ENCODE data around the gene USP6NL. TPM values are rescaled to one million over a fixed set of nuclear protein-coding genes. Genes with fewer than 3 reads are reported as not detected.

Gene USP6NL
- total RNA-seq, 1 donor from 2014 or later = 17.9 TPM

DNA sequence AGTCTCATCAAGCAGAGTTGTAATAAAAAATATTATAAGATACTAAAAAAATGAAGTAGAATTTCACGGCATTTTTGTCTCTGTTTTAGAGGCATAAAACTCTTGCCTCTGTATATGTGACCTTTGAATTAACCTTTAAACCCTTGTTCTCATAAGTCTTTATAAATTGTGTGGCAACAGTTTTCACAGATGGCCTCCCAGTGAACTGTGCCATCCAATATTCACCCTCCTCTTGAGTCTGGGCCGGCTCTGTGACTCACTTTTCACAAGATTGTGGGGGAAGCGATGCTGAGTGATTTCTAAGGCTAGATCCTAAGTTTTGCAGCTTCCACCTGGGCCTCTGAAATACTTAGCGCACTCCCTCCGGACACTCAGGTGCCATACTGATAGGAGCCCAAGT, 4.6 kb upstream of the USP6NL start:
- DNase-seq = no peak

DNA sequence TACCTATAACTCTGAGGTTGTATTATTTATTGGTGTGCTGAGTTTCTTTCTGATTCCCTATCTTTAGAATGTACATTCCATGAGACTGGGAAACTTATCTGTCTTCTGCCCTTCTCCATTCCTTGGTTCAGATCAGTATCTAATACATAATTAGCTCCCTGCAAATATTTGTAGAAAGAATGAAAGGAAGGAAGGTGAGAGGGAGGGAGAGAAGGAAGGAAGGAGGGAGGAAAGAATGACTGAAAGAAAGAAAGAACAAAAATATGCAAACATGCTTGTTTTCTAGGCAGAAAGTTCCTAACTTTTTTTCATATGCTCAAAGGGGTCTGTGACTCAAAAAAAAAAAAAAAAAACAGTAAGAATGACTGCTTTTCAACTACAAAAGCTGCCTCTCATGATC, 3.9 kb upstream of the USP6NL start:
- DNase-seq = no peak

DNA sequence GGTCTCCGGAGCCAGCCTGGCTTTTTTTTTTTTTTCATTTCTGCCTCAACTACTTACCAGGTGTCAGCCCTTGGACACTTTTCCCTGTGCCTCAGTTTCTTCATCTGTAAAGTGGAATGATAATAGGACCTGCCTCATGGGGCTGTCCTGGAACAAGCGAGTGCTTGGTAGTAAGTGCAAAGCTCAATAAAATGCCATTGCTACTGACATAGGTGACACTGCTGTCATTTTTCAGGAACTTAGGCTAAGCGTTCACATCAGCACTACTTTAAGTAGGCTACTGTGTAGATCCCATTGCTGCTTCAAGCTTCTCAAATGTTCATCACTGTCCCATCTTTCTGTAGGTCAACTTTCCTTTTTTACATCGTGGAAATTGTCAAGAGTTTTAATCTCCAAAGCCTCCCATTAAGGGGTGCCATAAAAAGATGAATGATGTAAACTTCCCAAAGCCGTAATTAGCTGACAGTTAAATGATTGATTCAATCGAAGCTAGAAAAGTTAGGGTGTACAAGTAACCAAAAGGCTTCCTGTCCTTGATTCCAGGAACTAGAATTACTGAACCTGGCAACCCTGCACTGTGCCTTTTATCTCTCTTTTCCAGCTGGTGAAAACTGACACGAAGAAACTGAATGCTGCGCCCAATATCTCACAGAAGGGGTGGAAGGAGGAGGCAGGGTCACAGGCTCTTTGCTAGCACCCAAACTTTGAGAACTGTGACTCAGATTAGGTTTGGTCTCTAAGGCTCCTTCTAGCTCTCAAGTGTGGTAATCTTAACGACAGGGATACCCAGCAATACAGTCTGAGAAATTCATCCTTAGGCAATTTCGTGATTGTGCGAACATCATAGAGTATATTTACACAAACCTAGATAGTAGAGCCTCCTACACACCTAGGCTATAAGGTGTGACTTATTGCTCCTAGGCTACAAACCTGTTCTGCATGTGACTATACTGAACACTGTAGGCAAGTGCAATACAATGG, 861 bp upstream of the USP6NL start:
- peak; percentile 30 for DNase-seq

DNA sequence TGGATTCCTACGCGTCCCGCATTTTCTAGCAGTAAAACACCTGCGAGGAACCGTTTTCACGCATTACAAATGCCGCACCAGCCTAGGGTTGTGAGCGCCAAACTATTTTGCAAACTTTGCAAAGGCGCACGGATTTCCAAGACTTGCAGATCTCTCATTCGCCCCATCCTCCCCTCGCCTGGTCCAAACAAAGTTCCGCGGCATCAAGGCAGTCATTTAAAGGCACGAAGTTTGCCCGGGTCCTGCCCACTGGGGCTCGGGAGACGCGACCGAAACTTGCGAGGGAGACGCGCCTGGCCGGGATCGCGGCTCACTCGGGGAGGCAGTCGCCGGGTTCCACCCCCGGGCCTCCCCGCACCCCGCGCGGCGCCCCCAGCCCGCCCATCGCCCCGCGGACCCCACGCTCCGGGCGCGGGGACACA, 613 bp downstream of the USP6NL start:
- peak; percentile 53 for DNase-seq

DNA sequence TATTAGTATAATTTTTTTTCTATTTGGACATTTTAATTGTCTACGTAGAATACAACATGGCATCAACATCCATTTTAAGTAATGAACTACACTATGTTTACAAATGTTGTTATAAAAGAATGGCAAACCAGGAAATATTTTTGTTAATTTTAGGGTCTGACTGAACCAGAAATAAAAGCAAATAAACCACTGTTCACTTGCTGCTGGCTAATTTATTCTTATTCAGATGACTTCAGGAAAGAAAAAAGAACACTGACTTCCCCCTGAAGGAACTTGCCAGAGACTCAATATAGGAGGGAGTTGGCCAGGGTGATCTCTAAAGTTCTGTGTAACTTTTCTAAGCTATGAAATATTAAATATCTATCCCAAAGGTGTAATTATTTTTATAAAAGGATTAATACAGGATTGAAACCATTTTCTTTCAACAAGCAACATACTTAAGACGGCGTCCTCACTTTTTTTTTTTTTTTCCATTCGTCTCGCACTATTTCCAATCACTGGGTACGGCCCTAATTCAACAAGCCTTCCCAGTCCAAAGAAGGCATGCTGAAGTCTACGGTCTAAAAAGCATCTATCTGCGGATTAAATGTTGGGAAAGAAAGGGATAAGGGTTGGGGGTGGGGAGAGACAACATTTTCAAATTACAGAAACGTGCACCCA, 1.2 kb downstream of the USP6NL start:
- peak; percentile 37 for DNase-seq

DNA sequence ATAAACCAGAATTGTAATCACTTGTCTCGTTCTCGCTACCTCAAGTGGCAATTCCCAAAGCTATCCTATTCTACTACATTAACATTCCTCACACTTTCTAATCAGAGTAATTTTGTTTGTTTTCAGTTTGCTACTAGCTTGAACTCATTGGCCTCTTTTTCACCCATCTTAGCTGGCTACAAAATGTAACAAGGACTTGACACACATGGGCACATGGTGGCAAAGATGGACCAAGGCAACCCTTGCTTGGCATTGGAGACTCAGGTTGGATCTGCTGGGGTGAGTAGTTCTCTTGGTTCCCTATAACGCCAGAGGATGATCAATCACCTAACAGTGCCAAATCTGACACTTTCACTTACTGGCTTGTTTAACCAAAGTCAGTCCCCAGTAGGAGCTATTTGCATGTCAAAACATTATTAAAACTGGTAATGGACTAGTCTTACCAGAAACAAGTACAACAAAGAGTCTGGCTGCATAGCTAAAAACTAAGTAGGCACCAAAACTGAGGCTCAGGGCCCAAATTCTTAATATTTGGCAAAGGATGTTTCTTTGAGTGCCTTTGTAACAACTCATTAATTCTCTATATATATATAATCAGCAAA, 1.9 kb downstream of the USP6NL start:
- peak; percentile 10 for DNase-seq

DNA sequence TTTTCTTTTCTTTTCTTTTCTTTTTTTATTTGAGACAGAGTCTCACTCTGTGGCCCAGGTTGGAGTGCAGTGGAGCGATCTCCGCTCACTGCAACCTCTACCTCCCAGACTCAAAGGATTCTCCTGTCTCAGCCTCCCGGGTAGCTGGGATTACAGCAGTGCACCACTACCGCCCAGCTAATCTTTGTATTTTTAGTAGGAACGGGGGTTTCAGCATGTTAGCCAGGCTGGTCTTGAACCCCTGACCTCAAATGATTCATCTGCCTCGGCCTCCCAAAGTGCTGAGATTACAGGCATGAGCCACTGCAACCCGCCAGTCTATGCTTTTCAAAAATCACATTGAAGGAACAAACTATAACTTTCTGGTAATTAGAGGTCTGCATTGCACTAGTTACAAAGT, 2.4 kb downstream of the USP6NL start:
- DNase-seq = no peak

DNA sequence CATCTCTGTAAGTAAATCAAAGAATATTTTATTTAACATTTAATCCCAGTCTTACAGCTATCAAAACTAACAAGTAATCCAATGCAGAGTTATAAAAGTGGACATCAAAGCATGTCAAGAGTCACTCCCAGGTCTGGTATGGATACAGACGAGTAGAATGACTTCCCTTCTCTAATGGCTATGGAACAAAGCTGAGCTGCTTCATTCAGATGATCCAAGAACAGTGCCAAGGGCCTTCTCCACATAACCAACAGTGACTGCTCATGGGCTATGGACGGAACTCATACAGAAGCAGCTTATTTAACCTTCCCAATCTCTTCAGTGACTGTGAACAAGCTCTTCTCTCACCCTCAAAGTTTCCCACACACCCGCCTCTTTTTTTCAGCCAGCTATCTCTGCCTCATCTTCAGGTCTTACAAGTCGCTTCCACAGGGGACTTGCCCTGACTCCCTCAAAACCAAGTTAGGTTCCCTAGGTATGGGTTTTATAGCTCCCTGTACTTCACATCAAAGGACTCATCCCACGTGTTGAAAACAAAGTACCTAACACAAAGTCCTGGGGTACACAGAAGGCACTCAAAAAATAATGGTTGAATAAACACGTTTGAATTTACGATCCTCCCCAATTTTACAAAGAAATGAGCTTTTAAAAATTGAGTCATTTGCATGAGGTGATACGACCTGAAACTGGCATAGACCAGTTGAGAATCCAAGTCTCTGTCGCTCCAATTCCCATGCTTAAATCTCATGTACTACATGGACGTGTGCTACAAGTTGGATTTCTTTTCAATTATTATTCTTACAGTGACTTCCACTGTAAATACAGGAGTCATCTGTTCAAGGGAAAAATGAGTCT, 3.1 kb downstream of the USP6NL start:
- DNase-seq = no peak

DNA sequence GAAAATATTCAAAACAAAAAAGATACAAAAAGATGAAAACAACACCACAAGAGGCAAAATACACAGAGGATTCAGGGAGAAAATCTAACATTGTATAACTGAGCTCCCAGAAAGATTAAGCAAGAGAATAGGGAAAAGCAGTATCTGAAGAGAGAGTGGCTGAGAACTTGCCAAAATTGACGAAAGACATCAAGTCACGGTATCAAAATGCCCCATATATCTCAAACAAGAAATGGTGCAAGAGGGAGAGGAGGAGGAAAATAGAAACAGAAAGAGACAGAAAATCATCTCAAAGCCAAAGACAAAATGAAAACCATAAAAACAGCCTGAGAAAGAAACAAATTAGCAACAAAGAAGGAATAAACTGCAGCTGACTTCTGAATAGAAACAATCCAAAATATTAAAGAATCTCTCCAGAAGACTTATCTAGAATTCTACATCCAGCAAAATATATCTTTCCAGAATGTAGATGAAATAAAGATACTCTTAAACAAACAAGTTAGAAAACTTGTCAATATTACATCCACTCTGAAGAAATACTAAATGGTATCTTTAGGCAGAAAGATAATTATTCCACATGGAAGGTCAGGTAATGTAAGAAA, 5.5 kb downstream of the USP6NL start:
- DNase-seq = no peak

DNA sequence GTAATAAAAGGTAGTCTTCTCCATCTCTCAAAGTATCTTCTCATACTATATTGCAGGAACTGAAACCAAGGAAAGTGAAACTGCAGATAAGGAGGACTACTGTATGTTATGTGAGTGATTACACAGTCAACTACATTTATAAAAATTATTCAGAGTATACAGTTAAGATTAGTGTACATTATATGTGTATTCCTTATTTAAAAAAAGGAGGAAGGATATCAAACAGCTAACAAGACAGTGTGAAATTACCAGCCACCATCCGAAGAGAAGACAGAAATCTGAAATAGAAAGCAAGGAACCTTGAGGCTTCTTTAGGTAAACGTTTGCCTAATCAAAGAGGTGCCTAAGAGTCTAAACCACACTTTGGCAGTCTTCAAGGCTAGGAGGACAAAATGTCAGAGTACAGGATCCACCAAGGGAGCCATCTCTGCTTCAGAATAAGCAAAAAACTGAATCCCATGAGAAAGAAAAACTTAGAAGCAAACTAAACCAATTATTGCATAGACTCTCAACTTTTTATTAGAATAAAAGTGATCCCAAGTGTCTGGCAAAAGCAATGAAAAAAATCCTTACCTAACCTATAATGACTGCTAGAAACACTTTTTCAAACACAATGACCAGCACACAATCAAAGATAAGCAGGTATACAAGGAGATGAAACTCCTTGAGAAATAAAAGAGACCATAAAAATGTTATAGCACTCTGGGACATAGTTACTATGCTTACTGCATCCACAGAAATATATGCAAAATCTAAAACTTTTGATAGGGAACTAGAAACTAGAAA, 6.4 kb downstream of the USP6NL start:
- no peak for DNase-seq

DNA sequence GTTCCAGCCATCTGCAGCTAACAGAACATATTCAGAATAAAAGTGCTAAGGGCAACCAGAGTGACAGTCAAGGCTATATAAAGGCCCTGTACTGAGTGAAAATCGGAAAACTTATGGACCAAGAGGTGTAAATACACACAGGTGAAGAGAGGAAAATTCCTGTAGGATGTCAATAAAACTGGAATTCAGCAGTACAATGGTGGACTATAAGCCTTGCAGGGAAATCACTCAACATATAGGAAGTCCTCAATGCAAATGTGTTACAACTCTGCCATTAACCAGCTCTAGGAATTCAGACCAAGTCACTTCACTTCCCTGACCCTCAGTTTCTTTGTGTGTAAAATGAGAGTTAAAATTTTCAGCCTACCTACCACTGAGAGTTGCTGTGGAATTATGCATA, 7.7 kb downstream of the USP6NL start:
- no peak for DNase-seq

DNA sequence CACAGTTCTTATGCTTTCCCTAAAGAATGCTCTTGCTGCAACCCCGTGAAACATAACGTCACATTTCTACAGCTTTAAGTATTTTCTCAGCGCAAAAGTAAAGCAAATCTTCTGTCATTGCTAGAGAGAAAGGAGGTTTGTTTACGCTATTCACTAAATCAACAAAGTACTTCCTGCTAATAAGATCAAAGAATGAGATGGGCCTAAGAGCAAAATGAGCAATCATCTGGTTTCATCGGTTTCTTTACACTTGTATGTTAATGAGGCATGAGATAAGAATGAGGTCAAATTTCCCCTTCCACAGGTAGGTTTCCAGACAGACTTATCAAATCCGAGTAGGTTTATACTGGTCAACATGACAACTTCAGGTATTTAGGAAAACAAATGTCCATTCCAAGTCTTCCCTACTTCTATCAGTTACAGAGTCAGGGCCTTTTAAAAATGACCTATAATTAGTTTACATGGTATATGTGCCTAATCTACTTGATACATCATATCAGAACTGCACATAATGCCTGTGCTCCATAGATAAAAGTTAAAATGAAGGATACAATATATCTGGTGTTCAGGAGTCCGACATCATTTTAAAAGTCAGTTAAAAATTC, 8.4 kb downstream of the USP6NL start:
- peak; percentile 35 for DNase-seq

DNA sequence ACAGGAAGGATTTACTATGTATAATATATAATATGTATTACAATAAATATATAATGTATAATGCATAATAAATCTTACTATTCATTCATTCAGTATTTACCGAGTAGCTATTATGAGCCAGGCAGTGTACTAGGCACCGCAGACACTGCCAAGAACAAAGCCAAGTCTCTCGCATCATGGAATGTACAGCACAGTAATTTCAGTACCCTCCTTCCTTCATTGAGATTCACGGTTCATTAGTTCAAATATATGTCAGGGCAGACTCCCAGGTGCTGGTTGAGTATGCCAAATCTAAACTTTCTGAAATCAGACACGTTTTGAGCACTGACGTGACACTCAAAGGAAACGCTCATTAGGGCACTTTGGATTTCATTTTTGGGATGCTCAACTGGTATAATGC, 9.1 kb downstream of the USP6NL start:
- DNase-seq = no peak

DNA sequence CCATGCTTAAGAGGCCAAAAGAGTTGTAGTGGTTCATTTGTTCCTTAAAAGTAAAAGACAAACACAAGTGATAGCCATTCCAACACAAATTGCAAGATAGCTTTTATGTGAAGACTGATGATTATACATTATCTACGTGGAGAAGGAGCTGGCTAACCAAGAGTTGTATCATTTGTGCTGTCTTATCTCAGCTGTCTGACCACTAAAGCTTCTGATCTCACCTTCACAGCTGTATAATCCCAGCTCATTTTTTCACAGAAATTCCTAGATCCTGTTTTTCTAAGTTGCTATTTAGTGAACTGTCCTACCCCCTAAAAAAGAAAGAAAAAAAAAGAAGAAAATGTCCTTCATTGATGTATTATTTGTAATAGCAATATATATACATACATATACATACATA, 9.8 kb downstream of the USP6NL start:
- DNase-seq = no peak

DNA sequence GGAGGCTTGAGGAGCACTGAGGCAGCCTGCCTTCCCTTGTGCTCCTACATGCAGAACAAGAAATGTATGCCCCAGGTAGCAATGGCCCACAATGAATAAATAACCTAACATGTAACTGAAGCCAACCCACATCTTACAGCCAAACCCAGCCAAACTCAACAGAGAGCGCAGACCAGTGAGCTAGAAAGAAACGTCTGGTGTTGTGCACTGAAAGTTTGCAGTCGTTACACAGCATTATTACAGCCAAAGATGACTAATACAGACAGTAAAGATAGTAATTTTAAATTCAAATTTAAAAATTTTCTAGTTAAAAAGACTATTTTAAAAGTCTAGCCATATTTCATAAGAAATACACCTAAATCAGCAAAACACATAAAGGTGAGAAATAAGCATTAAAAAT, 11.2 kb downstream of the USP6NL start:
- DNase-seq = no peak

DNA sequence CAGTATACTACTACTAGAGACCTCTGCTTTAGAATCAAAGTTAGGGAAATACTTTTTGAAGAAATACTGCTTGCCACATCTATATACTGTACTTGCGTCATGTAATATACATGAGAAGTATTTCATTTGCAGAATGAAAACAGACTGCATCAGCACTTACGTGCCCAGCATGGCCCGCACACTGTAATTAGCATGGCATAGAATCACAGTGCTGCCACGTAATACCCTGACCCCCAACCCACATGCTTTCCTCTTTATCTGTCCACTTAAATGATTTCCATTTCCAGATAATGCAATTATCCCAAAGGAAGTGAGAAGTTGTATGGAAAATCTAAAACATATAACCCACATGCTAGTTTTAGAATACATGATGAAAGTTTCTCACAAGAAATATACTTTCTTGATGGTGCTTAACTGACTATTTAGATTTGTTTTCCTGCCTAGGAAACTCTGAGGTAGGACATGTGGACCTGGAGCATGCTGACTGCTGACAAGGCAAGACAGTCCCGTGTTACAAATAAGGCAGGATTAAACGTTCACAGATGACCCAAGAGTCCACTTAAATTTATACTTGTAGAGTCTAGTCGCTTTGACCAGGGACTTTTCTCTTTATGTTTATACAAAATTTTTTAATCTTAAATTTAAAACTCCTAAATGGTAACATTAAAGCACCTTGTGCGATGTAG, 12.6 kb downstream of the USP6NL start:
- DNase-seq = no peak

DNA sequence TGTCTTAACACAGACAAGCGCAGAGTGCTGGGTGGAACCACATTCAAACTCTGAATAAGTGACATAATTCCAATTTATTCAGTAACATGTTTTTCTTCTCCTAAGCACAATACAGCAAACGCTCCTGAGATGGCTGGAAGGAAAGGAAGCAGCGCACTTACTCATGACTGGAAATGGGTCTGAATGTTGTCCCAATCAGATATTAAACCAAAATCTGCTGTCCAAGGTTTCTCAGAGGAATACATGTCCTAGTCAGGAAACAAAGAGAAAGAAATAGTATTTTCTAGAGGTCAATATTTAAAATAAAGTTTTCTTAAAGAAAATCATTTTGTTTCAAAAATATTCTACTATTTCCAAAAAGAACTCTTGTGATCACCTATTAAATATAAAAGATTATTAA, 14.0 kb downstream of the USP6NL start:
- DNase-seq = peak; percentile 16

DNA sequence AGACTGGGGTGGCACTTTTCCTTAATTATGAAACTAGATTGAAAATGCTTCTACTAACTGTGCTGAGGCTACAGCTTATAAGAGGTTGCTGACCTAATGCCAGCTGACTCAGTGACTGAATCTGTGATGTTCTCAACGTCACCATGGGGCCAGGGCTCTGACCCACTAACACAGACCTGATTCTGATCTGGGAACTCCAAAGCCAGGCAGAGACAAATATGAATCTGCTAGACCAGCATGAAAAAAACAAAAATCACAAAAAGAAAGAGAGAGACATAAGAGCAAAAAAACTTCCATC, 16.1 kb downstream of the USP6NL start:
- peak; percentile 48 for DNase-seq

DNA sequence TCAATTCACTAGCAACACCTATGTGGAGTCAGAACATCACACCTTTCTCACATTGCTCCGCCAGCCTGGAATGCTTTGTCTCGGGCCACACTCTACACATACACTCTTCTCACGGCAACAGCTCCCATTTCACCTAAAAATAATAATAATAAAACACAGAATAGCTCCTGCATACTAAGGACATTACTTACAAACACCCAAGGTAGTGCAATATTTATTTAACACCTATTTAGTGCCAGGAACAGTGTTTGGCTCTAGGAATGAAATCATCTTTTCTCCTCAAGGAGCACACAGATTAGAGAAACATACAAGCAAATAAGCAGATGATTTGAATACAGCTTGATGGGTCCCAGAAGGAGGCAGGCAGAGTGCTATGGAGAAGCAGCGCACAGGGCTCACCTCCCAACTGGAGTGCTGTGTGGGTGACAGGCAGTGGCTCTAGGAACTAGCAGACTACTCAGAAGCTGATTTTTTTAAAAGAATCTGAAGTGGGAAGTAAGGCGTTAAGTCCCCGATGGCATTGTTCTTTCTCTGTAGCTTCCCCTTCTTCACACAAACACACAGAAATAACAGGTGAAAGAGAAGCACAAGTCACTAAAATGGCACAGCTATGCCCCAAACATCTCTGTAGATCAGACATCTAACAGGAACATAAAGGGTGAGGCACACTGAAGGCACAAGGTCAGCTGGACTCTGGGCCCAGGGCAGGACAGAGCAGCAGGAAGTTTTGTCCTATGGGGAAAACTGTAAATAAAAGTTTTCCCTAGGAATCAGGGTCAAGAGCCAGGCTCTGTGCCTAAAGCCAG, 16.7 kb downstream of the USP6NL start:
- DNase-seq = no peak

DNA sequence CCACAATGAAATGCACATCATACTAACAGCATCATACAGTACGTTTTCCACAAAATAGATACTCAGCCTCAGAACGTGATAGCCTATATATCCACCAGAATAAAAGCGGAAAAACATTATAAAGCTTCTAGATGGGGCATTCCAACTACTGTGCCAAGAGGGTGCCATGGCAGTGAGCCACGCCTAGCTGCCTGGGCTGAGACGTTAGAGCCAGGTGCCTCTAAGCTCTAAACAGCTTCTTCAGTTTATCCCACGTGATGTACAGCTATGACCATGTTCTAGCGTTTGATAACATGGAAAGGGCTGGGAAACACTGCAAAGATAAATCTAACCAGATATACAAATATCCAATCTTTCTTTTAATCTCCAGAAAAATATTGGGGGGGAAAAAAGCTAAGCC, 17.8 kb downstream of the USP6NL start:
- no peak for DNase-seq

Data from dermis blood vessel endothelial cell (primary cell).